Effector CD4-positive, alpha-beta T cell (primary cell): ENCODE measurements around the gene NATD1.

Experiments
- DNase-seq: peaks from one replicate; pipeline ENCODE4 v3.0.0-alpha.2; 2020

NATD1 gene

DNA sequence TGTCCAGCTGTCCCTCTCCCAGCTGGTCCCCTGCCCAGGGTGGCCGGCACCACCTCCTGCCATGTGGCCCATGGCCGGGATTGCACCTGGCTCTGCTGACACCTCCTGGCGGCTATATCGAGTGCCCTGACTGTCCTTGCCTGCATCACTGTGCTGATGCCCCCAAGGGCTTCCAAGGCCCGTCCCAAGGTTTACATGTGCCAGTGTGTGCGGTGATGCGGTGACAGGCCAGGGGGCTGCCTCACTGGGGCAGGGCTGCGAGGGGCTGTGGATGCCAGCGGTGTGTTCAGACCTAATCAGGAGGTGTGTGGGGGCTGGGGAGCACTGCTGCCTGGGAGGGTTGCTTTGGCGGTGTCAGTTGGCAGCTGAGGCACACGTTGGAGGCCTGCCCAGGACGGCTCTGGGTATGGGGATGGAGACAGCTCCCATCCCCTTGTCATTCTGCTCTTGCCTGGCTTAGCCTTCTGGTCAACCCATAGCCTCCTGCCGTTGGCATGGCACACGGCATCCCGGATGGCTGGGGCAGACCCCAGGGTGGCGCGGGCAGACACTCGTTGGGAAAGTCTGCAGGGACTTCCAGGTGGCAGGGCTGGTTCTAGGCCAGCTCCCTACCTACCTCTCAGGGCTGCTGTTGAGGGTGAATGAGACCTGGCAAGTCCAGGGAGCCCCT lies 36.8 kb upstream of the NATD1 start:
- DNase-seq, result no peak

DNA sequence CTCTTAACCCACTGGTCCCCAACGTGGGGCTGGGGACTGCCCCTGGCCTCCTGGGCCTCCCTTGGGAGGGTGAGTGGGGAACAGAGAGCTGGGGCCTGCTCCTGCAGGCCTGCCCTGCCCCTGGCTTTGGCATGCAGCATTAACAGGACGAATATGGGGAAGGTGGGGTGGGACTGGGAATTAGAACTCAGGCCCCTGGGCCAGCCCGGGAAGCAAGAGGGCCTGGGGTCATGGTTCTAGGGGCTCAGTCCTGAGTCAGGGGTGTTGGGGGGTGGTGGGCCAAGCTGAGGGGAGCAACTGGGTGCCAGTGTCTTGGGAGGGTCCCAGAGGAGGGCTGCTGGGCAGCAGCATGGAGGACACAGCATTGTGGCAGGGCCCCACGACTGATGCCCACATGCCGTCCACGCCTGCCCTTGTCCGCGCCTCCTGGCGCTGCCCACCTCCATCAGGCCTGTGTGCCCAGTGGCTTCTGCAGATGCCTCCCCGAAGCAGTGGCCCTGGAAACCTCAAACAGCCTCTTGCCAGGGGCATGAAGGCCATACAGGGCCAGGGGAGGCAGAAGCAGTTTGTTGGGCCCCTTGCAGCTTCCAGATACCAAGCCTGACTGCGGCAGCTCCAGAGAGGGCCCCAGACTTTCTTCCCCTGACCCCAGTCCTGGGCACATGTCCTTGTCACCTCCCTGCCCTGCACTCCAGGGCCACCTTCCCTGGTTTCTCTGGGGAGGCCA lies 36.1 kb upstream of the NATD1 start:
- no peak for DNase-seq

DNA sequence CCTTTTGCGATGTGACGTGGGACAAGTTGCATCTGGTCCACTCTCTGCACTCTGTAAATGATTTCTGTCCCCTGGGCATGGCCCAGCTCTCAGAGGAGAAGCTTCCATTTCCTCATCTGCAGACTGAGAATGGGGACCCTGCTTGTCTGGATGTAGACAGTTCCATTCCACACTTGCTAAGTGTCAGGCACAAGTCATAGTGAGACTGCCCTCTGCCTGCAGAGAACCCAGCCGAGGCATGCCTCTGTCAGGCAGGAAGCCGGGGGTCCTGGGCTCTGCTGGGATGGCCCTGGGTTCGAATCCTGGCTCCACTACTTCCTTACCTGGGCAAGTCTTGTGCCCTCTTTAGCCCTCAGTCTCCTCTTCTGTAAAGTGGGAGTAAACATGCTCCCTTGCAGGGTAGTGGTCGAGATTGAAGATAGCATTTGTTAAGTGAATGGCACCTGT lies 35.4 kb upstream of the NATD1 start:
- DNase-seq, result no peak

DNA sequence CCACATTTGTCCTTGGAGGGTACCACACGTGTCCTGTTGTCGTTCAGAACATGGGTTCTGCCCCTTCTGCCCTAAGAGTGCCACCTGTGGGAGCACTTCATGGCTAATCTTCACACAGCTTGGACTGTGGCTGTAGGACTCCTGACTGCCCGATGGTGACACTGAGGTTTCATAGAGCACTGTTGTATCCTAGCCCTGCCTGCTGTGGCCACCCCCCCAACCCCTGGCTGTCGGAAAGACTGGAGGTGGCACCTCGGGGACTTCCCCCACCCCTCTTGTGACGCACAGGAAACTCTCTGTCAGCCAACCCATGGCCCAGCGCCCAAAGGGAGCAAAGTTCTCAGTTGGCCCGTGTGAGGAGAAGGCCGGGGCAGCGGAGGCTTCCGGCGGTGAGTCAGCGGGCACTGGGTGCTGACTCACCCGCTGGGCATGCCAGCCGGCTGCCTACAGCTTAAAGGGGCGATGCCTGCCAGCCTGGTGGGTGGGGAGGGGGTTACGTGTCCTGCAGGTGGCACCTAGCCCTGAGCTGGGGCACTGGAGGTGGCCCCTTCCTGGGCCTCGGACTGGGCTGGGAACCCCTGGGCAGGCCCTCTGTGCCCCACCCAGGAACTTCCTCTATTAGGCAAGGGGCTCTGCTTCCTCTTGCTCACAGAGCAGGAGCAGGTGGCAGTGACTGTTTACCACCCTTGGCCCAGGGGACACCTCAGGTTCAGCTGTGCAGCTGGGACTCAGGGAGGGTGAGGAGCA lies 34.7 kb upstream of the NATD1 start:
- peak; percentile 95 for DNase-seq

DNA sequence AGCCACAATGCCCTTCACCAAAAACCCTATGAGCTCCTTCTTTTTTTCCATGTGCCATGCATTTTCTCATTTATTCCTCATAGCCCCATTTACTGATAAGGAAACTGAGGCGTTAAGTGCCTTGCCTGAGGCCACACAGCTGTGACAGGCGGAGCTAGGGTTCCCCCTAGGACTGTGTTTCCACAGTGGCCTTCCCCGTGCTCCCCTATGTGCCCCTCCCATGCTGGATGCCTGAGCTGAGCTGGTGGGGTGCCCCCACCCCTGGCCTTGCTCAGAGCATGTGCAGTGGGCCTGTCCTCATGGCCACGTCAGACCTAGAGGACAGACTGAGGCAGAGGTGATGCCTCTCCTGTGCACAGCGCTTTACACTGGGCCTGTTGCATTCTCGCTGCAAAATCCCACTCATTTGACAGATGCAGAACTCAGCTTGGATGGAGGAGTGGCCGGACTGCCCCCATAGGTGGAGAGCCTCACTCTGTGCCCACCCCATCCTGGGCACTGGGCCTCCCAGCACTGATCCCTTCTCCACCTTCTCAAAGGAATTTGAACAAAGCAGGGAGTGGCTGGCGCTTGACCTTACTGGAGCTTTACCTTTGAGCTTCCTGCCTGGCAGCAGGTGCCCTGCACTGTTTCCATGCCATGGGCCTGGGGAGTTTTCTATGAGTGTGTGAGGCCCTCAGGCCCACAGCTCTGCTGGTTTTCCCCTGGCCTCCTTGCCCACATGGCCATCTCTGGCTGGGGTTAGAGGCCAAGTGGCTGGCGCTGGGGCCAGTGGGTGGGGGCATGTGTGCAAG lies 33.9 kb upstream of the NATD1 start:
- DNase-seq, result no peak

DNA sequence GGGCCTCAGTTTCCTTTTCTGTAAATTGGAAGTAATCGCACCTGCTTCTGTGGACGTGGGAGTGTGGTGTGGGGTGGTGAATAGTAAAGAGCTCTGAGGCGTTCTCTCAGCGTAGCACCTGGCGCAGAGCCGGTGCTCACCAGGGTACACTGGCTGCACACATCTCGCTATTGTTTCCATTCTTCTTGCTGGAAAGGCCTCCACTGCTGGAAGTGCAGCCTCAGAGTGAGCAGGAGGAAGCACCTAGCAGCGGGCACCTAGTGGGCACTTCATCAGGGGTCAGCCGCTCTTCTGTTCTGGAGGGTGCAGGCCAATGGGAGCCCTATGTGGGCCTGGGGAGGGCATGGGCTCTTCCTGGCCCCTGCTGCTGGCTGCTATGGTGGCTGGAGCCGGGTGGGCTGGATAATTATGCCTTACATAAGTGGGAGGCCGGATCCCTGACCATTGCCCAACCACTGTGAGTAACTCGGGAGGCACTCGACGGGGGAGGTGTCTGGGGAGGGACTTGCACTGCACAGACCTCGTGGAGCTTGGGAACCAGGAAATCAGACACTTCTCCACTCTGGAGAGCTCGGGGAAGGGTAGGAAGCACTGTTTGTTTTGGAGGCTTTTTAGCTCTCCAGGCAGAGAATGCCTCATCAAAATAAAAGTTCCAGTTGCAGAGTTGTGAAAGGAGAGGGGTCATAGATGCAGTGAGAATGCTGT lies 33.0 kb upstream of the NATD1 start:
- DNase-seq, result no peak

DNA sequence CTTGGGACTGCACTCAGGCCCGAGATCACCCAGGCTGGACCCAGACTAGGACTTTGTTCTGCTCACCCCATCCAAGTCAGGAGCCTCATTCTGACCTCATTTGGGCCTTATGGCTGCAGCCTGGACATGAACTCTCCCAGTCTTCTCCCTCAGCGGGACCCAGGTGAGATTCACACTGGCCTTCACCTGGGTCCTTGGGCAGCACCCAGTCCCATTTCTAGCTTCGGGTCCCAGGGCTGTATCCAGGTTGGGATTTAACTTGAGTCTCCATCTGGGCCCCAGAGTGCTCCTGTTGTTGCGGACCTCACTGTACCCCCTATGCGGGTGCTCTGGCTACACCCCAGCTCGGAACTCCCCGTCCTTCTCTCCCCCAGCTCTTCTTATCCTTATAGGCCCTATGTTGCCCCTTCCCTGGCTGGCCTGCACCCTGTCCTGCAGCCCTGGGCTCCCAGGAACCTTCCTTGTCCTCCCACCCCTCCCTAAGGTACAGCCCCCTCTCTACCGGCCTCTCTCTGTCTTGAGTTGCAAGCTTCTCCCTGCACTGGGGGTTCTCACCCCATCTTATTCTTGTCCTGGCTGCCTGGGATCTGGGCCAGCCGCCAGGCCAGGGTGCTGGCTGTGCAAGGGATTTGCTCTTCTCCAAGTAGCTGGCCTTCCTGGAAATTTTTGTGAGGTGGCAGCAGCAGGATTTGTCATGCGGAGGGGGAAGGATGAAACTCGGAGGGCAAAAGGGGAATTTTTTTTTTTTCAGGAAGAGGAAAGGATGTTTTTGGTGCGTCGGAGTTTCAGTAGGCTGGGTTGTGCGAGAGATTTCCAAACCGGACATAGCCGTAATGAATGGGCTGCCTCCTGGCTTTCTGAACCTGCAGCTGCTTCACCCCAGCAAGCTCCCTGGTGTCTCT lies 32.2 kb upstream of the NATD1 start:
- DNase-seq, result no peak

DNA sequence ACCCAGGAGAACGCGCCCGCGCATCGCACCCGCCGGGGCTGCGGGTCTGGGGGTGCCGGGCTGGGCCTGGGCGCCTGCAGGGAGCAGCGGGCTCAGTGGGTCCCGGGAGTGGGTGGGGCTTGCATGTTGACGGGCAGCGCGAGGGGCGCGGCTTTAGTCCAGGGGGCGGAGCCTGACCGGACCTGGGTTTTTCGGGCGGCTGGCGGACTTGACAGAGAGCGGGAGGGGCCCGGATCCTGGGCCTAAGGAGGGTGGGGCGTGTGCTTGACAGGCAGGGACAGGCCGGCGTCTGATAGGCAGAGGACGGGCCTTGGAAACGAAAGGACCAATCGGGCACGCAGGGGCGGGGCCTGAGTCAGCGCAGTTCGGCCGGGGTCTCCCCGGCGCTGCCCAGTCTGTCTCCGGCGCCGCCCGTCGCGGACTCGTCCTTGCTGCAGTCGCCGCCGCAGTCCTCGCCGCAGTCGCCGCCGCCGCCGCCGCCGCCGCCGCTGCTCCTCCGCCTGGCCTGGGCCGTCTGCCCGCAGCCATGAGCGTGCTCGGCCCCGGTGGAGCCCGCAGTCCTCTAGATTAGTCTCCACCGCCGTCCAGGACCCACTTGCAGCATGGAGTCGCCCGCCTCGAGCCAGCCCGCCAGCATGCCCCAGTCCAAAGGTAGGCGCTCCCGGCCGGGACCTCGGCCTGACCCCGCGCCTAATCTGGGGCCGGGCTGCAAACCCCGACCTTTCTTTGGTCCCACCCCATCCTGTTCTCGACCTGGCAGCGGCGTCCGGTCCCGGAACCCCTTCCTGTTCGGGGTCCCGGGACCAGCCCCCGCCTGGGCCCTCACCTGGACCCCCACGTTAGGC lies 31.3 kb upstream of the NATD1 start, which contains the start of gene MAP2K3:
Gene MAP2K3, plus strand, starts transcription at position 393 of the 845 bp plus-strand sequence. Its CDS starts 210 bp downstream, at position 603.
- peak; percentile 89 for DNase-seq

DNA sequence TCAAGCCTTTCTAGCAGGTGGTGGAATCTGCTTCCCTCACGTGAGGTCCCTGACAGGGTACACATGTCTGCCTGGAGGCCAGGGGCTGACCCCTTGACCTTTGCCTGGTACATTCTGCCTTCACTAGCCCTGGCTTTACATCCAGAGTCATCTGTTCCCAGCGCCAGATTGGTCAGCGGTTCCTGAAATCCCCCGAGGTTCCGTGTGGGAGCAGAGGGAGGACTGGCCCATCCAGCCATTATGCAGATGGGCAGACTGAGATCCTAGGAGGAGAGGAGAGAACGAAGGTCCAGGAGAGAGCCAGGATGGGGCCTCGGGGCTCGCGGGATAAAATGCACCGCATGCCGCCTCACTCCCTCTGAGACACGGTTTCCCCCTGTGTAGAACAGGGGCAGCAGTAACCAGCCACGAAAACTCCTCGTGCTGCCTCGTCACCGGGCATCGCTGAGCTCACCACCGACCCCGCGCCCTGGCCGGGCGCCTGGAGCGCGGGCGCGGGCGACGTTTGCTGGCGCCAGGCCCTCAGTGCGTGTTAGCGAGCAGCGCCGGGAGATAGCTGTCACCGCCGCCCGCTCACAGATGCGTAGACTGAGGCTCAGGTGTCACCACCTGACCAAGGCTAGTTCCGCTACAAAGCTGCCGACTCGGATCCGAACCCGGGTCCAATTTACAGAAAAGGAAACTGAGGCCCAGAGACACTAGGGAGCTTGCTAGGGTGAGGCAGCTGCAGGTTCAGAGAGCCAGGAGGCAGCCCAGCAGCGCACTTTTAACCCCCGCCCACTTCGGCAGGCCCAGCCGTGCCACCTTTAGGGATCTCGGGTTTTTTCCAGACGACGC lies 30.5 kb upstream of the NATD1 start:
- no peak for DNase-seq

DNA sequence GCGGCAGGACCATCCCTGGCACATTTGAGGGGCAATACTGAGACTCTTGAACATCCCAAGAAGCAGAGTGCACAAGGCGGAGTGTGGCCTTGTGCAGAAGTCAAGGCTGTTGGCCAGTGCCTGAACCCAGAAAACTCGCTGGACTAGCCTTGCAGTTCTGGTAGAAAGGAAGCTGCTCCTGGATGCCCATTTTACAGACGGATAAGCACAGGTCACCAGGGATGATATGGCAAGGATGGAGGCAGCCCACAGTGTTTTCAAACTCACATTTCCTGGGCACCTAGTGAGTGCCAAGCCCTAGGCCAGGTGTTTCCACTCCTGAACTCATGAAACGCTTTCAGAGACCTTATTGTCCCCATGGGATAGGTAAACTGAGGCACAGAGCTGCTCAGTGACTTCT lies 29.6 kb upstream of the NATD1 start:
- no peak for DNase-seq

DNA sequence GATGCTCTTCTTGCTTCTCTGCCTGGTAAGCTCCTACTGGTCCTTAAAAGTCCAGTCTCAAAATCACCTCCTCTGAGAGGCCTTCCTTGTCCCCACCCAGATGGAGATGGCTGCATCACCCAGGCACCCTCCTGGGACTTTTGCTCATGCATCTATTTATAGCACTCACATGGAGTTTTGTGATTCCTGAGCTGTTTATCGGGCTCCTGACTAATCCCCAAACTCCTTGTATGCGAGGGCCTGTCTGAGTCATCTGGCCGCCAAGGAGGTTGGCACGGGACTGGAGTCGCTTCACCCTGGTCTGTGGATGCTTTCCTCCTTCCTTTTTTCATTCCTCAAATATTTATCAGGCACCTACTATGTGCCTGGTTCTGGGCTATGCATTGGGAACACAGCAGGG lies 29.0 kb upstream of the NATD1 start:
- DNase-seq, result no peak

DNA sequence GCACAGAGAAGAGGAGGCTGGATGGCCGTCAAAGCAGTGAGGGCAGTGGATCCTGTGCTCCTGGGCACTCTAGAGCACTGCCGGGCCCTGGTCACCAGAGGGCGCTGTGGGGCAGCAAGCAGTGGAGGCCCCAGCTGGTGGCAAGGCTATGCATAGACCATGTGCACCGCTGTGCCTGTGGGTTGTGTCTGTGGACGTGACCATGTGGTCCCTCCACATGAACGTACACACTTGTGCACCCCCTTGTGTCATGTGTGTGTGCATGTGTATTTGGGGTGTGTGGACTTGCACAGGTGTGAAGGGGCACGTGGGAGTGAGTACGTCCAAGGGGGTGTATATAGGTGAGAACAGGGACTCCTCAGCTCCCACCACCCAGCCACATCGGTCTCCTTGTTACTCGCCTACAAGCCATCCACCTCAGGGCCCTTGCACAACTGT lies 26.9 kb upstream of the NATD1 start:
- peak; percentile 89 for DNase-seq

DNA sequence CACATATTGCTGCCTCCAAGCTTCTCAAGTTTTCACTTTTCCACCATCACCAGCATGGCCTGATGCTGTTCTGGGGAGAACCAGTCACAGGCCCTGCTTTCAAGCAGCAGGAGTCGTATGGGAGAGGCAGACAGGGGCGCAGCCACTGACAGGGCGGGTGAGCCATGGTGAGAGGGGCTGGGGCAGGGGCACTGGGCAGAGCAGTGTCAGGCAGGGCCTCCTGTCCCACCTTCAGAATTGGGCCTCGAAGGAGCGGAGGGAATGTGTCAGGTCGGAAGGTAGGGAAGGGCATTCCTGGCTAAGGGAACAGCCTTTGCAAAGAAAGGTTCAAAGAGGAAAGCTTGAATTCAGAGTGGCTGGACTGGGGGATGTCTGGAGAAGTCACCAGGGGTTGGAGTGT lies 26.4 kb upstream of the NATD1 start:
- no peak for DNase-seq

DNA sequence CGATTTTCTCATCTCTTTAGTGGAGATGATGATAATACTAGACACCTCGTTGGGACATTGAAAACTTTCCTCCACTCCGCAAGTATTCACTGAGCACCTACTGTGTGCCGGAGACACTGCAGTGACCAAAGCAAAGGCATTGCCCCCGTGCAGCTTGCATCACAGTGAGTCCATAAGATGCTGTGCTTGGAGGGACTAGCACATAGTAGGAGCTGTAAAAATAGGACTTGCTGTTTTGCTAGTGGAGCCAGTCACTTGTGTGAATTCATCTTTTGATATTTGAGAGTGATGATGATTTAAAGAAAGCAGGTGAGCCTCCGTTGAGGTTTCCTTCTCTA lies 26.0 kb upstream of the NATD1 start:
- DNase-seq, result no peak

DNA sequence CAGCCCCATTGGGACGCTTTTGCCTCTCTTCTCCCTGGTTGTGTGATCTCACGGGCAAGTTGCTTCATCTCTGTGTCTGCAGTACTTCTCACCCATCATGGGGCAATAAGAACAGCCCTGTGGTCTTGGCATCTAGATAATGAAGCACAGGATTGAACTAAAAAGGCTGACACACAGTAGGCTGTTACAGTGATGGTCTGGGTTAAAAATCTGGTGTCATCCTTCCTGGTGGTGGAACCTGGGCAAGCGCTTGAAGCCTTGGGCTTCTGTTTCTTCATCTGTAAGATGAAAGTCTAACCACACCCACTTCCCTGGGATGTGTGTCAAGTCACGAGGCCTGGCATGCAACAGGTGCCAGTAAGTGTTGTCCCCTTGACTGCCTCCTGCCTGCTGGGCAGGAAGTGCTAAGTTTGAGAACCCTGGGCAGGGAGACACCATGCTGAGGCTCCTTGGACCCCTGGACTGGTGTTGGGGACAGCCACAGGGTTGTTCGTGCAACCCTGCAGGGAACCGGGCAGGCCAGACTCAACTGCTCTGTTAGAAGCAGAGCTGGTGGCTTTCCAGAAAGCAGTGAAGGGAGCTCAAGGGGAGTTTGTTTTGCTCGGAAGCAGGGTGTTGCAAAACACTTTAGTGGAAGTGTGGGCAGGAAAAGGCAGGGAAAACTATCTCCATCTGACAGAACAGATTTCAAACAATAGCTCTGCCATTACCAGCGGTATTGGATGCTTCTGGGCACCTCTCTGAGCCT lies 25.4 kb upstream of the NATD1 start:
- DNase-seq, result peak; percentile 33

DNA sequence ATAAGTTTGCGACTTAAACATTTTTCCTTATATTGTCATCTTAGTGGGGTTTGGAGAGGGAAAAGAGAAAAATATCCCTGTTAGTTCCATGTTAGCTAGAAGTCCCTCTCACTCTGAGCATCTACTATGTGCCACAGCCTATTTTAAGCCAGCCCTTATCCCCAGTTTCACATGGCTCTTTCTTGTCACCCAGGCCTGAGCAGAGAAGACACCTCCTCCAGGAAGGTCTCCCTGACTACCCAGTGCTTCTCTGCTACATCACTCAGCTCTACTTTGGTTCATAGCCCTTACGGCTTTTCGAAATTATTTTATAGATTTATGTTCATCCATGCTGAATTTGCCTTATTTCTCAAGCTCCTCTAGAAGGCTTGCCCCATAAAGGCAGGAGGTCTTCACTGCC lies 24.1 kb upstream of the NATD1 start:
- no peak for DNase-seq

DNA sequence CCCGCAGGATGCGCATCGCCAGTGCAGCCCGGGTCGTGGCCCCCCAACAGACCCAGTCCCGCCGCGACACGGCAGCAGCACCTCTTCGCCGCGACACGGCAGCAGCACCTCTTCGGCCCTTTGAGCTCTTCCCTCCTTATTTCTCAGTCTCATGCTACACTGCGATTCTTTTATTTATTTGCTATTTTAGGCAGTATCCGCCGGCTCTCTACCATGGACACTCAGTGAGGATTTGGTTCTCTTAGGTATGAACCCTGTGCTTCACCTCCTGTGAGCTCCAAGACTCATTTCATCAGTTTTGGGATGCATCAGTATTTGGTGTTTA lies 23.0 kb upstream of the NATD1 start:
- DNase-seq, result no peak

DNA sequence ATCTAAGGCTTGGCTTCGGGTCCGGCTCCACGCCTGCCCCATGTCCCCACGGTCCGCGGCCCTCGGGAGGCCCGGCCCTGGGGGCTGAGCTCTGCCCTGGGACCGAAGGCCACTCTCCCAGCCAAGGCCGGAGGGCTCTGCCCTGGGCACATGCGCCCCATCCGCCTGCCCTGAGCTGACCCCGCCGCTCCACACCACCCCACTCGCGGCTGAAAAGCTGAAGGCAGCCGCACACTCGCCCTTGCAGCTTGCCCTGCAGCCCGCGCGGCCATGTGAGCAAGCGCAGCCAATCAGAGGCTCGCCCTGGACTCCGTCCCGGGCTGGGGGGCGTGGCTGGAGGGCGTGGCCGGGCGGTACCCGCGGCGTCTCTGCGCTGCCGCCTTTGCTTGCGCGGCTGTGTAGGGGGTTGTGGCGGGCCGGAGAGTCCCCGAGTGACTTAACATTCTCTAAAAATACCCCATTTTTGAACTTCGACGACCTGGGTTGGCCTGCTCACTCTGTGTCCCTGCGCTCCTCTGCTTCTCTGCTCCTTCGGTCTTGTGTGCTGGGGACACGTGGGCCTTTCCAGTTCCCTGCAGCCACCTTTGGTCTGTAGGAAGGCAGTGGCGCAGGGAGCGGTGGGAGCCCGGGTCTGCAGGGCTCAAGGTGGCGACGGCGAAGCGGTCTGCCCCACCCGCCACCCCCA lies 22.5 kb upstream of the NATD1 start:
- peak; percentile 91 for DNase-seq
